HCT116 (cell line): ENCODE results near the gene ASCL5. TPM values are rescaled to one million over a fixed set of nuclear protein-coding genes. Genes with fewer than 3 reads are reported as not detected.

Experiments used
- ATAC-seq: fragments of 200-7000 bp; cut with Tn5 transposase; 2 replicates; pipeline ENCODE4 v1.9.1; 2020; ENCODE audit warnings: mild to moderate bottlenecking, moderate library complexity
- BruUV-seq: library from RNA; stranded (reverse); fragments of 400-500 nt; replicated peaks from 2 replicates; lab custom pipeline; 2021; lab: Mats Ljungman, UMichigan
- CTCF ChIA-PET: fragments of 300-600 bp; sonication (Branson Sonifier 250); formaldehyde crosslinking; loops from one replicate; lab custom pipeline; 2021; ENCODE audit warnings: antibody characterized with exemption; lab: Charles Lee
- POLR2A ChIA-PET: fragments of 300-600, 350-600 bp; sonication (Branson Sonifier 250); formaldehyde crosslinking; loops from one replicate; lab custom pipeline; 2021; ENCODE audit warnings: antibody characterized with exemption; lab: Charles Lee
- RAD21 ChIA-PET, 2 experiments: fragments of 300-600 bp; sonication (Branson Sonifier 250); formaldehyde crosslinking; loops; one replicate each; lab custom pipeline; 2023; ENCODE audit warnings: low total read pairs in 2 of 2; ENCODE audit not compliant: uncharacterized antibody in 2 of 2, unreplicated experiment in 2 of 2, low non-redundant PET in 1 of 2; lab: Charles Lee
- DNase-seq: peaks from one replicate; pipeline ENCODE4 v3.0.0-alpha.2; 2010; ENCODE audit warnings: low read depth, low spot score
- H2AFZ ChIP-seq: fragments of 200-600 bp; shearing (Covaris generic), sonication (generic); 2 replicates; pipeline ENCODE4 v1.6.1; 2017; ENCODE audit warnings: low read depth, mixed run types, mixed read lengths, antibody characterized with exemption, low read length; ENCODE audit not compliant: poor library complexity, severe bottlenecking
- H3K27ac ChIP-seq: 2 replicates; pipeline ENCODE4 v1.5.1; 2012; ENCODE audit warnings: low read depth, low read length
- H3K27me3 ChIP-seq: fragments of 200-600 bp; sonication (generic); 2 replicates; pipeline ENCODE4 v1.6.1; 2016; ENCODE audit warnings: mixed run types, low read length, mixed read lengths; ENCODE audit not compliant: insufficient read depth
- H3K36me3 ChIP-seq, 2 experiments: fragments of 200-500 bp in 1 of 2; fragments of 200-600 bp in 1 of 2; sonication (Bioruptor generic) in 1 of 2; sonication (generic) in 1 of 2; 2 replicates each; pipeline versions ENCODE4 v1.5.1 to v1.6.1; 2014 to 2016; ENCODE audit warnings: low read length in 2 of 2, inconsistent platforms in 1 of 2, mixed read lengths in 1 of 2, mixed run types in 1 of 2; ENCODE audit not compliant: insufficient read depth in 2 of 2, control insufficient read depth in 1 of 2
- H3K4me1 ChIP-seq, 2 experiments: fragments of 200-600 bp in 1 of 2; sonication (generic) in 1 of 2; 2 replicates each; pipeline versions ENCODE4 v1.5.1 to v1.6.1; 2012 to 2017; ENCODE audit warnings: low read length in 2 of 2, inconsistent platforms in 1 of 2, mild to moderate bottlenecking in 1 of 2, mixed read lengths in 1 of 2, mixed run types in 1 of 2, moderate library complexity in 1 of 2; ENCODE audit not compliant: insufficient read depth in 2 of 2, control insufficient read depth in 1 of 2
- H3K4me2 ChIP-seq: fragments of 200-600 bp; sonication (generic); 2 replicates; pipeline ENCODE4 v1.6.1; 2017; ENCODE audit warnings: mixed run types, low read length, mixed read lengths
- H3K4me3 ChIP-seq, 2 experiments: fragments of 200-600 bp in 1 of 2; sonication (generic) in 1 of 2; replicated peaks in 1 of 2; 2 replicates each; pipeline ENCODE4 v1.5.1; 2011 to 2016; ENCODE audit warnings: low read length in 2 of 2, control low read depth in 1 of 2, low read depth in 1 of 2, mild to moderate bottlenecking in 1 of 2, mixed read lengths in 1 of 2, mixed run types in 1 of 2
- H3K79me2 ChIP-seq: fragments of 200-600 bp; sonication (generic); 2 replicates; pipeline ENCODE4 v1.6.1; 2017; ENCODE audit warnings: mild to moderate bottlenecking, mixed run types, low read length, moderate library complexity, mixed read lengths; ENCODE audit not compliant: insufficient read depth
- H3K9ac ChIP-seq: fragments of 200-600 bp; sonication (generic); 2 replicates; pipeline ENCODE4 v1.6.1; 2016; ENCODE audit warnings: low read length, mixed read lengths
- H3K9me2 ChIP-seq: fragments of 200-600 bp; sonication (generic), shearing (Covaris generic); 2 replicates; pipeline ENCODE4 v1.6.1; 2017; ENCODE audit warnings: mixed run types, mild to moderate bottlenecking, moderate library complexity; ENCODE audit not compliant: insufficient read depth
- H3K9me3 ChIP-seq, 2 experiments: fragments of 200-500 bp in 1 of 2; fragments of 200-600 bp in 1 of 2; sonication (Bioruptor generic) in 1 of 2; sonication (generic) in 1 of 2; 2 replicates each; pipeline ENCODE4 v1.6.1; 2014 to 2017; ENCODE audit warnings: low read length in 2 of 2, mixed read lengths in 2 of 2, inconsistent platforms in 1 of 2, low read depth in 1 of 2, mild to moderate bottlenecking in 1 of 2, mixed run types in 1 of 2, moderate library complexity in 1 of 2; ENCODE audit not compliant: control insufficient read depth in 1 of 2, insufficient read depth in 1 of 2
- H4K20me1 ChIP-seq: fragments of 200-600 bp; sonication (generic), shearing (Covaris generic); 2 replicates; pipeline ENCODE4 v1.6.1; 2017; ENCODE audit warnings: mixed run types, mild to moderate bottlenecking, moderate library complexity; ENCODE audit not compliant: insufficient read depth
- CEBPB ChIP-seq: IDR thresholded peaks from 2 replicates; pipeline ENCODE4 v1.6.1; 2012; ENCODE audit warnings: low read depth
- ELF1 ChIP-seq: IDR thresholded peaks from 2 replicates; pipeline ENCODE4 v1.6.1; 2012; ENCODE audit warnings: low read depth, borderline replicate concordance
- MAX ChIP-seq: IDR thresholded peaks from 2 replicates; pipeline ENCODE4 v1.6.1; 2012
- POLR2A ChIP-seq: IDR thresholded peaks from 2 replicates; pipeline ENCODE4 v1.7.0; 2011; ENCODE audit warnings: borderline replicate concordance; ENCODE audit not compliant: insufficient read depth, insufficient read length; ENCODE audit errors: extremely low read depth
- RAD21 ChIP-seq: IDR thresholded peaks from 2 replicates; pipeline ENCODE4 v1.6.1; 2012; ENCODE audit warnings: low read depth, mild to moderate bottlenecking
- SP1 ChIP-seq: IDR thresholded peaks from 2 replicates; pipeline ENCODE4 v1.6.1; 2012; ENCODE audit warnings: low read depth
- TCF7L2 ChIP-seq: IDR thresholded peaks from 2 replicates; pipeline ENCODE4 v1.7.0; 2011; ENCODE audit warnings: borderline replicate concordance, inconsistent platforms; ENCODE audit not compliant: insufficient read depth, insufficient read length; ENCODE audit errors: extremely low read depth
- ZNF274 ChIP-seq: fragments of 200-500 bp; sonication (Bioruptor generic); IDR thresholded peaks from 2 replicates; pipeline ENCODE4 v1.6.1; 2014; ENCODE audit warnings: mild to moderate bottlenecking, low read depth, low read length, inconsistent platforms
- intact Hi-C: fragments of 100-400 bp; cut with micrococcal nuclease; formaldehyde crosslinking; loops from 2 replicates; pipeline ENCODE4 v1.10.0; 2022
- total RNA-seq: library from RNA; stranded (reverse); gene quantifications from one replicate; pipeline ENCODE4 v1.2.1, GENCODE V29; 2021; ENCODE audit not compliant: unreplicated experiment
- TF ChIP-seq, protein P1 (sequence below), 3 experiments: fragments of 200-600 bp in 1 of 3; sonication (generic) in 1 of 3; IDR thresholded peaks in 2 of 3; conservative IDR thresholded peaks in 1 of 3; 2 replicates each; pipeline ENCODE4 v1.5.1; 2012 to 2017; ENCODE audit warnings: low read depth in 2 of 3, low read length in 2 of 3, antibody characterized with exemption in 1 of 3, borderline replicate concordance in 1 of 3, control low read depth in 1 of 3, mild to moderate bottlenecking in 1 of 3, mixed read lengths in 1 of 3, mixed run types in 1 of 3, moderate library complexity in 1 of 3; ENCODE audit not compliant: insufficient read depth in 1 of 3

Gene ASCL5
- total RNA-seq, 1 experiment from 2014 or later, result 0.15 TPM

DNA sequence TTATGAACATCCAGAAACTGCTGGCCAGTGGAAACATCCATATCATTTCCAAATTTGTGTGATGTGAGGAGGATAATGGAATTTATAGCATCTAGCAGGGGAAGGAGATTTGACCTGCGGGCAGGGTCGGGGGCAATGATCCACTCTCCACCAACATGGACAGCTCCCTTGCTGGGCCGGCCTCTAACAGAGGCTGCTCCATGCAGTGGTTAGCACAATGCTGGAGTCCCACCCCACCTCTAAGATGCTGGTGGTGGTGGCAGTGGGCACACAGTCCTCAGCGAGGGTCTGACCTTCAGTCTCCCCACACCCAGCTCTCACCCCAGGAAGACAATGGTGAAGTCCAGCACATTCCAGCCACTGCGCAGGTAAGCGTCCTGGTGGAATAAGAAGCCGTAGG, 33.4 kb downstream of the ASCL5 start (continued):
- TF ChIP-seq, protein P1, sequence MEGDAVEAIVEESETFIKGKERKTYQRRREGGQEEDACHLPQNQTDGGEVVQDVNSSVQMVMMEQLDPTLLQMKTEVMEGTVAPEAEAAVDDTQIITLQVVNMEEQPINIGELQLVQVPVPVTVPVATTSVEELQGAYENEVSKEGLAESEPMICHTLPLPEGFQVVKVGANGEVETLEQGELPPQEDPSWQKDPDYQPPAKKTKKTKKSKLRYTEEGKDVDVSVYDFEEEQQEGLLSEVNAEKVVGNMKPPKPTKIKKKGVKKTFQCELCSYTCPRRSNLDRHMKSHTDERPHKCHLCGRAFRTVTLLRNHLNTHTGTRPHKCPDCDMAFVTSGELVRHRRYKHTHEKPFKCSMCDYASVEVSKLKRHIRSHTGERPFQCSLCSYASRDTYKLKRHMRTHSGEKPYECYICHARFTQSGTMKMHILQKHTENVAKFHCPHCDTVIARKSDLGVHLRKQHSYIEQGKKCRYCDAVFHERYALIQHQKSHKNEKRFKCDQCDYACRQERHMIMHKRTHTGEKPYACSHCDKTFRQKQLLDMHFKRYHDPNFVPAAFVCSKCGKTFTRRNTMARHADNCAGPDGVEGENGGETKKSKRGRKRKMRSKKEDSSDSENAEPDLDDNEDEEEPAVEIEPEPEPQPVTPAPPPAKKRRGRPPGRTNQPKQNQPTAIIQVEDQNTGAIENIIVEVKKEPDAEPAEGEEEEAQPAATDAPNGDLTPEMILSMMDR (IDR thresholded peaks at IDR 0.05 in 2 of 3, conservative IDR thresholded peaks at IDR 0.05 in 1 of 3; ENCODE audit: borderline replicate concordance in 1 of 3, insufficient read depth in 1 of 3, low read depth in 2 of 3, low read length in 2 of 3), result no peak
- TF ChIP-seq CEBPB (no peak), POLR2A (no peak), ELF1 (no peak)

- no peaks in the 10 kb centered on the region for H3K36me3 ChIP-seq
- ChIA-PET CTCF (no interaction called here), POLR2A (no interaction called here), RAD21 (no interaction called here)
- DNase-seq (no peak), ATAC-seq (no peak)
- no peak overlapping the region for H3K9ac ChIP-seq
- no peaks in the 10 kb centered on the region for H4K20me1 ChIP-seq
- H3K4me2 ChIP-seq, result no peak overlapping the region
- intact Hi-C loops, result no loop called here
- H3K27ac ChIP-seq, result no peak overlapping the region
- H3K4me1 ChIP-seq, result no peaks in the 10 kb centered on the region; a peak in 1 of 4 replicates
- H3K4me3 ChIP-seq, result no peak overlapping the region
- no peaks in the 10 kb centered on the region for H3K9me2 ChIP-seq
- no peaks in the 10 kb centered on the region for H3K79me2 ChIP-seq
- H3K9me3 ChIP-seq, result no peaks in the 10 kb centered on the region
- BruUV-seq, result no TSS peak
- no peaks in the 10 kb centered on the region for H3K27me3 ChIP-seq
- H2AFZ ChIP-seq, result no peak overlapping the region
- TF ChIP-seq CEBPB (no peak), MAX (no peak), ZNF274 (no peak), RAD21 (no peak), SP1 (no peak), TCF7L2 (no peak), POLR2A (no peak)
Observed at GRCh38 chr1:201092738-201093137, 34.2 kb downstream of the ASCL5 start.
